Esophagus squamous epithelium (tissue), 4 donors: ENCODE measurements around the gene KRT37.

Experiments
- POLR2A ChIP-seq, 4 donors: fragments of 450-650 bp; IDR thresholded peaks; one replicate each; pipeline ENCODE4 v1.6.1; 2017; ENCODE audit warnings: antibody characterized with exemption in 4 of 4, mild to moderate bottlenecking in 4 of 4, moderate library complexity in 3 of 4
- TF ChIP-seq, protein P1 (sequence below), 6 experiments: fragments of 450-650 bp in 4 of 6; fragments of 200-600 bp in 2 of 6; sonication (generic) in 2 of 6; IDR thresholded peaks; one replicate each; pipeline ENCODE4 v1.5.1; 2016 to 2019; ENCODE audit warnings: antibody characterized with exemption in 6 of 6, mild to moderate bottlenecking in 4 of 6, moderate library complexity in 4 of 6

DNA sequence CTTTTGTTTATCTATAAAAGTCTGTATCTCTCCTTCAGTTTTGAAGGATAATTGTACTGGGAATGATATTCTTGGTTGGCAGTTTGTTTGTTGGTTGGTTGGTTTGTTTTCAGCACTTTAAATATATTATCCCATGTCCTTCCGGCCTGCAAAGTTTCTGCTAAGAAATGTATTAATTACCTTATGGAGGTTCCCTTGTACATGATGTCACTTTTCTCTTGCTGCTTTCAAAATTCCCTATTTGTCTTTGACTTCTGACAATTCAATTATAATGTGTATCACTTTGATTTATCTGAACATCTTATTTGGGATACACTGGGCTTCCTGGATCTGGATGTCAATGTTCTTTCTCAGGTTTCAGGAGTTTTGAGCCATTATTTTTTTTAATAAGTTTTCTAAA is 38.2 kb downstream of the KRT37 start:
- TF ChIP-seq, protein P1, sequence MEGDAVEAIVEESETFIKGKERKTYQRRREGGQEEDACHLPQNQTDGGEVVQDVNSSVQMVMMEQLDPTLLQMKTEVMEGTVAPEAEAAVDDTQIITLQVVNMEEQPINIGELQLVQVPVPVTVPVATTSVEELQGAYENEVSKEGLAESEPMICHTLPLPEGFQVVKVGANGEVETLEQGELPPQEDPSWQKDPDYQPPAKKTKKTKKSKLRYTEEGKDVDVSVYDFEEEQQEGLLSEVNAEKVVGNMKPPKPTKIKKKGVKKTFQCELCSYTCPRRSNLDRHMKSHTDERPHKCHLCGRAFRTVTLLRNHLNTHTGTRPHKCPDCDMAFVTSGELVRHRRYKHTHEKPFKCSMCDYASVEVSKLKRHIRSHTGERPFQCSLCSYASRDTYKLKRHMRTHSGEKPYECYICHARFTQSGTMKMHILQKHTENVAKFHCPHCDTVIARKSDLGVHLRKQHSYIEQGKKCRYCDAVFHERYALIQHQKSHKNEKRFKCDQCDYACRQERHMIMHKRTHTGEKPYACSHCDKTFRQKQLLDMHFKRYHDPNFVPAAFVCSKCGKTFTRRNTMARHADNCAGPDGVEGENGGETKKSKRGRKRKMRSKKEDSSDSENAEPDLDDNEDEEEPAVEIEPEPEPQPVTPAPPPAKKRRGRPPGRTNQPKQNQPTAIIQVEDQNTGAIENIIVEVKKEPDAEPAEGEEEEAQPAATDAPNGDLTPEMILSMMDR (IDR thresholded peaks at IDR 0.05) = no peak
- no peak for TF ChIP-seq POLR2A (IDR thresholded peaks at IDR 0.05)
